K562 (cell line): ENCODE measurements around the gene PLCL2. TPM values are rescaled to one million over a fixed set of nuclear protein-coding genes. Genes with fewer than 3 reads are reported as not detected.

Source experiments
- ATAC-seq: fragments of 200-7000 bp; cut with Tn5 transposase; 3 replicates; pipeline ENCODE4 v1.9.1; 2020; ENCODE audit warnings: moderate library complexity
- BruUV-seq: library from RNA; stranded (reverse); fragments of 400-500 nt; replicated peaks from 2 replicates; lab custom pipeline; 2021; lab: Mats Ljungman, UMichigan
- CTCF ChIA-PET: fragments of 300-600 bp; formaldehyde crosslinking; extraction: SDS; loops from one replicate; lab custom pipeline; 2021; ENCODE audit warnings: low intra/inter-chr PET ratio; lab: Yijun Ruan, JAX
- POLR2A ChIA-PET: fragments of 300-600, 350-650 bp; sonication (Branson Sonifier 250); formaldehyde crosslinking; extraction: SDS; loops from one replicate; lab custom pipeline; 2021; ENCODE audit warnings: antibody characterized with exemption, inconsistent platforms; lab: Yijun Ruan, JAX
- DNase-seq, 4 experiments: peaks; one replicate each; pipeline versions ENCODE4 v3.0.0 to v3.0.0-alpha.2; 2011 to 2018; ENCODE audit warnings: low spot score in 3 of 4, mixed read lengths in 3 of 4; ENCODE audit errors: extremely low read depth in 1 of 4
- FAIRE-seq: peaks from 2 replicates; lab custom pipeline; 2011; peaks lifted over from hg19 to GRCh38; lab: Jason Lieb, UNC
- H2AFZ ChIP-seq: 2 replicates; pipeline ENCODE4 v1.6.0; 2011; ENCODE audit warnings: low read depth, low read length, control low read depth, inconsistent platforms
- H3K27ac ChIP-seq: fragments of 200-600 bp; 3 replicates; pipeline ENCODE4 v1.8.0; 2011; ENCODE audit warnings: low read depth, mild to moderate bottlenecking, control low read depth, inconsistent platforms, low read length, moderate library complexity, mixed read lengths; ENCODE audit errors: extremely low read depth
- H3K27me3 ChIP-seq, 2 experiments: fragments of 300-600 bp in 1 of 2; 2 replicates in 1 of 2; 3 replicates in 1 of 2; pipeline versions ENCODE4 v1.6.0 to v1.8.0; 2011; ENCODE audit warnings: inconsistent platforms in 2 of 2, low read length in 2 of 2, mild to moderate bottlenecking in 1 of 2, mixed read lengths in 1 of 2, moderate library complexity in 1 of 2; ENCODE audit not compliant: control insufficient read depth in 2 of 2, insufficient read depth in 2 of 2
- H3K36me3 ChIP-seq: fragments of 300-600 bp; 3 replicates; pipeline ENCODE4 v1.8.0; 2011; ENCODE audit warnings: mild to moderate bottlenecking, low read length, inconsistent platforms; ENCODE audit not compliant: control insufficient read depth, insufficient read depth
- H3K4me1 ChIP-seq, 2 experiments: fragments of 200-600 bp in 1 of 2; replicated peaks in 1 of 2; 2 replicates in 1 of 2; 3 replicates in 1 of 2; pipeline versions ENCODE4 v1.5.1 to v1.8.0; 2011; ENCODE audit warnings: inconsistent platforms in 2 of 2, low read length in 2 of 2, mild to moderate bottlenecking in 1 of 2, mixed read lengths in 1 of 2, moderate library complexity in 1 of 2; ENCODE audit not compliant: control insufficient read depth in 2 of 2, insufficient read depth in 2 of 2
- H3K4me2 ChIP-seq: 2 replicates; pipeline ENCODE4 v1.6.1; 2011; ENCODE audit warnings: low read length, control low read depth, inconsistent platforms, mixed read lengths; ENCODE audit not compliant: insufficient read depth
- H3K4me3 ChIP-seq: fragments of 200-600 bp; sonication (generic), shearing (Covaris generic); 2 replicates; pipeline ENCODE4 v1.5.1; 2016; ENCODE audit warnings: control low read depth, inconsistent platforms
- H3K79me2 ChIP-seq: fragments of 200-600 bp; 3 replicates; pipeline ENCODE4 v1.8.0; 2011; ENCODE audit warnings: low read length, inconsistent platforms; ENCODE audit not compliant: control insufficient read depth, insufficient read depth
- H3K9ac ChIP-seq, 2 experiments: 2 replicates each; pipeline versions ENCODE4 v1.6.0 to v1.6.1; 2011; ENCODE audit warnings: low read depth in 2 of 2, low read length in 2 of 2, control low read depth in 1 of 2, inconsistent platforms in 1 of 2, mild to moderate bottlenecking in 1 of 2, mixed read lengths in 1 of 2; ENCODE audit not compliant: insufficient read depth in 1 of 2
- H3K9me1 ChIP-seq: one replicate; pipeline ENCODE4 v1.6.0; 2011; ENCODE audit warnings: inconsistent platforms, mild to moderate bottlenecking, low read length, moderate library complexity; ENCODE audit not compliant: control insufficient read depth, insufficient read depth
- H3K9me3 ChIP-seq: replicated peaks from 2 replicates; pipeline ENCODE4 v1.5.1; 2011; ENCODE audit warnings: low read depth, low read length, inconsistent platforms; ENCODE audit not compliant: control insufficient read depth, insufficient read depth
- H4K20me1 ChIP-seq: replicated peaks from 2 replicates; pipeline ENCODE4 v1.6.1; 2011; ENCODE audit warnings: low read length, inconsistent platforms, mixed read lengths; ENCODE audit not compliant: control insufficient read depth, insufficient read depth
- MIER1 ChIP-seq: fragments of 450-650 bp; IDR thresholded peaks from 2 replicates; pipeline ENCODE4 v1.6.1; 2016; ENCODE audit warnings: antibody characterized with exemption, mild to moderate bottlenecking, low read depth
- in situ Hi-C: fragments of 300-500 bp; cut with MboI; formaldehyde crosslinking; loops from 4 replicates; pipeline ENCODE4 v1.15.0; 2018; ENCODE audit warnings: inconsistent platforms, mixed read lengths
- intact Hi-C: fragments of 100-400 bp; cut with micrococcal nuclease; formaldehyde crosslinking; loops from 2 replicates; pipeline ENCODE4 v1.14.2; 2022
- polyA plus RNA-seq, 8 experiments: library from polyadenylated mRNA; depleted of rRNA in 4 of 8; stranded (reverse) in 5 of 8; unstranded in 3 of 8; fragments of >200 nt; fragmentation: Nextera tagmentation in 2 of 8; fragmentation: Illumina TruSeq in 1 of 8; extraction: Ambion mirVana in 2 of 8; extraction: Trizol in 1 of 8; gene quantifications; 2 replicates each; pipeline versions ENCODE4 v1.2.1 to v1.2.3, GENCODE V29; 2011 to 2014; ENCODE audit warnings: inconsistent platforms in 1 of 8, missing spikeins in 1 of 8
- total RNA-seq, 7 experiments: library from RNA; depleted of rRNA in 6 of 7; stranded (reverse); fragments of >200 nt in 6 of 7; fragmentation: Illumina TruSeq in 2 of 7; extraction: Trizol in 2 of 7; gene quantifications; 2 replicates each; pipeline versions ENCODE4 v1.2.1 to v1.2.3, GENCODE V29; 2011 to 2021; ENCODE audit warnings: low replicate concordance in 1 of 7
- TF ChIP-seq, protein P1 (sequence below): fragments of 450-650 bp; conservative IDR thresholded peaks from 2 replicates; pipeline ENCODE4 v1.6.1; 2016; ENCODE audit warnings: missing genetic modification characterization, low read depth, mild to moderate bottlenecking, missing compliant biosample characterization, moderate library complexity
- TF ChIP-seq, protein P2 (sequence below): IDR thresholded peaks from 2 replicates; pipeline ENCODE4 v1.6.1; 2011; ENCODE audit not compliant: insufficient read length; ENCODE audit errors: extremely low read depth

The PLCL2 gene
- total and polyA plus RNA-seq, 9 of the 15 experiments (the other 6 are each of a cell fraction or from before 2014, with no cell fraction given), result 0.03 to 0.18 (median 0.11) TPM; not detected in 2

DNA sequence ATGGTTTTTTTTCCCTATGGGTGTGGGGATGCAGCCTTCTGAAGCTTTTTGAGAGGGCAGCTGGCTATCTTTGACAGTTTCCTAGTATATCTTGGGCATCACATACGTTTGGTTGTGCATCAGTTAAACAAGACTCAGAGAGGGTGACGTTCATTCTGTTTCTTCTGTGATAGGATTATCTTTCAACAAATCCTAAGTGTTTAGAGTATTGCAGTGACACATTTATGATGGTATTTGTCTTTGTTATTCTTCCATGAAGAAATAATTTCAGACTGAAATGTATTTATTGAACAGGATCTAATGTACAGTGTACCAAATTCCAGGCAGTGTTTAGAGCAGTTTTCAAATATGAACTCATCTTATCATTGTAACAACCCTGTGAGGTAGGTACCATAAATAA, 114.4 kb downstream of the PLCL2 start (continued):
- no peak for TF ChIP-seq MIER1
- TF ChIP-seq, protein P1, sequence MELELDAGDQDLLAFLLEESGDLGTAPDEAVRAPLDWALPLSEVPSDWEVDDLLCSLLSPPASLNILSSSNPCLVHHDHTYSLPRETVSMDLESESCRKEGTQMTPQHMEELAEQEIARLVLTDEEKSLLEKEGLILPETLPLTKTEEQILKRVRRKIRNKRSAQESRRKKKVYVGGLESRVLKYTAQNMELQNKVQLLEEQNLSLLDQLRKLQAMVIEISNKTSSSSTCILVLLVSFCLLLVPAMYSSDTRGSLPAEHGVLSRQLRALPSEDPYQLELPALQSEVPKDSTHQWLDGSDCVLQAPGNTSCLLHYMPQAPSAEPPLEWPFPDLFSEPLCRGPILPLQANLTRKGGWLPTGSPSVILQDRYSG (tag), result no peak

DNA sequence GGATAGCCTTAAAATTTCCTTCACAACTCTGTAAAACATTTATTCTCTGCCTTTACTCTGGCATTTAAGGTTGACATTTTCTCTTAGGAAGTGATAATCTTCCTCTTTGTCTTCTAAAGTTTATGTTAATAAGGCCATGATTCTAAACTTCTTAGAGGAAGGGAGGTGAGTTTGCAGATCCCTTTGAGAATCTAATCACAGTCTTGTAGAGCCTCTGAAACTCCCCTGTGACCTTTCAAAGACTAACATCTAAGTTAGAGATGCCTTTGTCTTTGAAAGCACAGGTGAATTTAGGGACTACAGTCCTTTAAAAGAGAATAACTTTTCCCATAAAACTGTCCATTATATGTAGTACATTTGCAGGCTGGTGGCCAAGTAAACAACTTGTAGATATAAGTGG, 115.1 kb downstream of the PLCL2 start:
- no peaks in the 10 kb centered on the region for H3K9me3 ChIP-seq
- no peak overlapping the region for H3K27ac ChIP-seq
- H3K27me3 ChIP-seq, result no peaks in the 10 kb centered on the region
- no peak overlapping the region for H3K9ac ChIP-seq
- no TSS peak for BruUV-seq
- TF ChIP-seq, protein P2, sequence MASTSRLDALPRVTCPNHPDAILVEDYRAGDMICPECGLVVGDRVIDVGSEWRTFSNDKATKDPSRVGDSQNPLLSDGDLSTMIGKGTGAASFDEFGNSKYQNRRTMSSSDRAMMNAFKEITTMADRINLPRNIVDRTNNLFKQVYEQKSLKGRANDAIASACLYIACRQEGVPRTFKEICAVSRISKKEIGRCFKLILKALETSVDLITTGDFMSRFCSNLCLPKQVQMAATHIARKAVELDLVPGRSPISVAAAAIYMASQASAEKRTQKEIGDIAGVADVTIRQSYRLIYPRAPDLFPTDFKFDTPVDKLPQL, result no peak
- no peak for ATAC-seq
- ChIA-PET CTCF (no interaction called here), POLR2A (no interaction called here)
- no peak for DNase-seq
- no peaks in the 10 kb centered on the region for H3K4me1 ChIP-seq
- H3K4me3 ChIP-seq, result no peak overlapping the region
- no peak overlapping the region for H2AFZ ChIP-seq
- H3K79me2 ChIP-seq, result no peaks in the 10 kb centered on the region
- no peak overlapping the region for H3K4me2 ChIP-seq
- H3K9me1 ChIP-seq, result no peaks in the 10 kb centered on the region
- intact Hi-C loops (no loop called here), in situ Hi-C loops (no loop called here)
- no peak for FAIRE-seq
- no peaks in the 10 kb centered on the region for H3K36me3 ChIP-seq
- no peaks in the 10 kb centered on the region for H4K20me1 ChIP-seq
